Lower leg skin (tissue), 3 donors: Measurements from ENCODE around the gene MACO1.

Experiments
- CTCF ChIP-seq, 3 donors: fragments of 450-650 bp; IDR thresholded peaks; one replicate each; pipeline ENCODE4 v1.5.1; 2016; ENCODE audit warnings: antibody characterized with exemption in 3 of 3, mild to moderate bottlenecking in 3 of 3, moderate library complexity in 2 of 3
- POLR2A ChIP-seq, 2 donors: fragments of 450-650 bp; IDR thresholded peaks; one replicate each; pipeline ENCODE4 v1.6.1; 2016 to 2017; ENCODE audit warnings: antibody characterized with exemption in 2 of 2, mild to moderate bottlenecking in 1 of 2, moderate library complexity in 1 of 2

- TF ChIP-seq CTCF (IDR thresholded peaks at IDR 0.05) (no peak), POLR2A (IDR thresholded peaks at IDR 0.05) (no peak)
Measured at GRCh38 chr1:25516686-25517085, 86.0 kb downstream of the MACO1 start.
